ENCODE measurements around the gene PTPRA. TPM values are rescaled to one million over a fixed set of nuclear protein-coding genes. Genes with fewer than 3 reads are reported as not detected.

Gene PTPRA
- total and polyA plus RNA-seq, 2 donors (not counting 1 experiment from before 2014, with no cell fraction given), result 32.1 to 64.2 TPM

GRCh38 chr20:2838847-2839671, 34.2 kb upstream of the PTPRA start:
- peak overlapping the region; percentile 93 for H3K4me2 ChIP-seq (replicated peaks; ENCODE audit: low read depth, low read length, poor library complexity, severe bottlenecking)
- intact Hi-C loops (cut with micrococcal nuclease), result no loop called here
- no peak for ATAC-seq (ENCODE audit: low read depth)
- DNase-seq, result no peak
- H2AFZ ChIP-seq (ENCODE audit: insufficient read depth, low read depth, low read length, poor library complexity, severe bottlenecking), result no peak overlapping the region
- H3K4me1 Mint-ChIP-seq, result peaks cover 22% of the 10 kb centered on the region
- no peaks in the 10 kb centered on the region for H3K27me3 ChIP-seq (replicated peaks in 1 of 4; ENCODE audit: control extremely low read depth in 1 of 4, control insufficient read depth in 3 of 4, insufficient read depth in 4 of 4, low read length in 3 of 4)
- H3K4me1 ChIP-seq (ENCODE audit: control insufficient read depth in 2 of 2, insufficient read depth in 2 of 2, low read length in 2 of 2), result peaks cover 16 to 27% of the 10 kb centered on the region in 2 donors
- no peaks in the 10 kb centered on the region for H3K9me3 Mint-ChIP-seq (ENCODE audit: insufficient read depth)
- CTCF ChIA-PET, result interaction anchor here (0.6 to 2.2 kb wide), 3 partner anchors 34 to 1679 kb away, joined by 3 to 7 read pairs (median 3); no protein-coding TSS in a partner anchor
- 94% methylated on average over 8 of the region's 15 CpGs for WGBS (ENCODE audit: insufficient coverage)
- H3K27ac ChIP-seq (ENCODE audit: low read length in 2 of 2), result no peak overlapping the region
- H3K4me3 Mint-ChIP-seq, result peak overlapping the region; percentile 91
- peaks cover 0 to 2% of the 10 kb centered on the region in 2 experiments for H3K36me3 ChIP-seq (replicated peaks in 1 of 2; ENCODE audit: control extremely low read depth in 1 of 2, control insufficient read depth in 1 of 2, extremely low read depth in 1 of 2, insufficient read depth in 2 of 2, low read length in 1 of 2)
- peaks cover 26% of the 10 kb centered on the region for H3K79me2 ChIP-seq (ENCODE audit: control insufficient read depth, insufficient read depth, low read length)
- H4K20me1 ChIP-seq (ENCODE audit: control insufficient read depth, insufficient read depth, low read length, poor library complexity, severe bottlenecking), result no peaks in the 10 kb centered on the region
- no peaks in the 10 kb centered on the region for H3K27me3 Mint-ChIP-seq
- TF ChIP-seq EZH2 (IDR thresholded peaks at IDR 0.05; ENCODE audit: borderline replicate concordance, insufficient read depth, low read depth, low read length, poor library complexity, severe bottlenecking) (no peak), CTCF (IDR thresholded peaks at IDR 0.05) (no peak)
- H3K27ac Mint-ChIP-seq, result peak overlapping the region; percentile 88
- H3K9me3 ChIP-seq (ENCODE audit: control extremely low read depth in 1 of 3, control insufficient read depth in 2 of 3, insufficient read depth in 1 of 3, low read length in 2 of 3), result peaks cover 0 to 3% (median 0%) of the 10 kb centered on the region in 3 donors
- H3K4me3 ChIP-seq (ENCODE audit: control extremely low read depth in 1 of 5, extremely low read depth in 1 of 5, insufficient read depth in 1 of 5, low read depth in 2 of 5, low read length in 4 of 5), result no peak overlapping the region
- POLR2A ChIA-PET, result interaction anchor here (0.6 kb wide), 1 partner anchor 369 kb away, joined by 4 read pairs; no protein-coding TSS in a partner anchor
- H3K9ac ChIP-seq (ENCODE audit: low read length), result no peak overlapping the region
